ENCODE measurements around the gene AHSP.

AHSP gene

DNA sequence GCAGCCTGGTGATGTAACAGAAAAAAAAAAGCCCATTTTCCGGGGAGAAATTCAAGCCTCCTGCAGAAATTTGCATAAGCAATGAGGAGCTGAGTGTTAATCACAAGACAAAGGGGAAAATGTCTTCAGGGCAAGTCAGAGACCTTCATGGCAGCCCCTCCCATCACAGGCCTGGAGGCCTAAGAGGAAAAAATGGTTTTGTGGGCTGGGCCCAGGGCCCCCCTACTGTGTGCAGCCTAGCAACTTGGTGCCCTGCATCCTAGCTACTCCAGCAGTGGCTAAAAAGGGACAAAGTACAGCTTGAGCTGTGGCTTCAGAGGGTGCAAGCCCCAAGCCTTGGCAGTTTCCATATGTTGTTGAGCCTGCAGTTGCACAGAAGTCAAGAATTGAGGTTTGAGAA lies 49.7 kb downstream of the AHSP start:
- no peak for TF ChIP-seq POLR2A (IDR thresholded peaks at IDR 0.05; ENCODE audit: low read depth, low read length)
- DNase-seq (ENCODE audit: insufficient read length, low spot score) (no peak), FAIRE-seq (no peak)

Data from H54 (cell line).